ENCODE measurements around the gene KLHDC10.

- TF ChIP-seq POLR2AphosphoS5 (IDR thresholded peaks at IDR 0.05) (no peak), EP300 (IDR thresholded peaks at IDR 0.05) (no peak), CTCF (IDR thresholded peaks at IDR 0.05) (no peak)
Observed at GRCh38 chr7:130102588-130102987, 32.3 kb downstream of the KLHDC10 start.
